Fibroblast of skin of right quadriceps (primary cell): Measurements from ENCODE around the gene POLR3GL.

Source experiments
- DNase-seq: peaks from one replicate; pipeline ENCODE4 v3.0.0-alpha.2; 2013

The POLR3GL gene

DNA sequence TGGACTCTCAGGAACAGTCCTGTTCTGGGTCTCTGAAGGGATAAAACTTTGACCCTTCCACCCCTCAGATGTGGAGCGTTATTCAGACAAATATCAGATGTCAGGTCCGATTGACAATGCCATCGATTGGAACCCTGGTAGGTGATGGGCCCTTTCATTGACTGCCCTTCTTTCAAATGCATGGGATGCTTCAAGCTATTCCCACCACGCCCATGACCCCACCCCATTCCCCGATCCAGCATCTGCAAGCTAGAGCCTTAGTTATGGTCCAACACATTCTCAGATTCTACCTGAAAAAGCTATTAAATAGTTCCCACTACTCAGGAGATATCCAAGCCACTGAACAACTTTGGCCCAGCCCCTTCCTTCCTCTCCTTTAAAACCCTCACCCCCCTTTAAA is 12.5 kb downstream of the POLR3GL start:
- no peak for DNase-seq

DNA sequence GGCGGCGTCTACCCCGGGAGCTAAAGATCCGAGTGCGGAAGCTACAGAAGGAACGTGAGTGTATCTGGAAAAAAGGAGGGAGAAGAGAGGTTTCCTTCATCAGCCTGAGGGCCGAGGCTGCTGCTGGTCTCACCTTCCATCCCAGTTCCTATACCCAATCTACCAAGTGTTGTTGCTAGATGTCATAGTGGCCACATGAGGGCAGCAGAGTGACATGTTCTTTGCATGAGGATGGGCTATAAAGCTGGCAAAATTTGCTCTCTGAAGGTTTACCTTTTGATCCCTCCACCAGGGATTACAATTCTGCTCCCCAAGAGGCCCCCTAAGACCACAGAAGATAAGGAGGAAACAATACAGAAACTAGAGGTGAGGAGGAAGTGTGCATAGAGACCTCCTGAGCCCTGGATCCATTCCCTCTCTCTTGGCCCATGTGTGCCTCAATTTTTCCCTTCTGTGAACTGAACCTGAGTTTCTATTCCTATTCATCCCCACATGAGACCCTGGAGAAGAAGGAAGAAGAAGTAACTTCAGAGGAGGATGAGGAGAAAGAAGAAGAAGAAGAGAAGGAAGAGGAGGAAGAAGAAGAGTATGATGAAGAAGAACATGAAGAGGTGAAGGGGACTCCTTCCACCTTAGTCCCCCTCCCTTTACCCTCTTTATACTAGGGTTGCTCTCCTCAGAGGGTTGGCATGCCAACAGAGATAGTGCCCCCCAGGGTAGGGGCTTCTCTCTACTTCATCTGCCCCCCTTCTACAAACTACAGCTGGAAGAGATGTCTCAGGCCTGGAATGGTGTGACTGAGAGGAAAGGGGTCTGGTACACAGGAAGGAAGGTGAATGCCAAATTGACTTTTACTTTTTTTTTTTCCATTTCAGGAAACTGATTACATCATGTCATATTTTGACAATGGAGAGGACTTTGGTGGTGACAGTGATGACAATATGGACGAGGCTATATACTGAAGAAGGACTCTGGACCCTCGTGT is 13.3 kb downstream of the POLR3GL start:
- DNase-seq, result peak; percentile 82

DNA sequence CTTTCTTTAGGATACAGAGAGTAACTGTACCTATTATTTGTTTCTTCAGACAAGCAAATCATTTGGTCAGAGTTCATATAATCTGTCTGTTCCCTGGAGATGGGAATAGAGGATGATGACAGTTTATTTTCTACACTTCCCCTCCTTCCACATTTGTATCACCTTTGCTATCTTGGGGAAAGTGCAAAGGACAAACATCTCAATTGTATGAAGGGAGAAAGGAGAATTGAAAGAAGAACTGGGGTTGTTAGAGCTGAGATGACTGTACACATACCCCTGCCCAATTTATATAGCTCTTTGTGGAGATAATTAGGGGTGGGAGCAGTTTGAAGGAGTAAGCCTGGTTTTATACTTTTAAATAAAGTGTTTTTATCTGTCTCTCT is 14.0 kb downstream of the POLR3GL start:
- DNase-seq, result no peak

DNA sequence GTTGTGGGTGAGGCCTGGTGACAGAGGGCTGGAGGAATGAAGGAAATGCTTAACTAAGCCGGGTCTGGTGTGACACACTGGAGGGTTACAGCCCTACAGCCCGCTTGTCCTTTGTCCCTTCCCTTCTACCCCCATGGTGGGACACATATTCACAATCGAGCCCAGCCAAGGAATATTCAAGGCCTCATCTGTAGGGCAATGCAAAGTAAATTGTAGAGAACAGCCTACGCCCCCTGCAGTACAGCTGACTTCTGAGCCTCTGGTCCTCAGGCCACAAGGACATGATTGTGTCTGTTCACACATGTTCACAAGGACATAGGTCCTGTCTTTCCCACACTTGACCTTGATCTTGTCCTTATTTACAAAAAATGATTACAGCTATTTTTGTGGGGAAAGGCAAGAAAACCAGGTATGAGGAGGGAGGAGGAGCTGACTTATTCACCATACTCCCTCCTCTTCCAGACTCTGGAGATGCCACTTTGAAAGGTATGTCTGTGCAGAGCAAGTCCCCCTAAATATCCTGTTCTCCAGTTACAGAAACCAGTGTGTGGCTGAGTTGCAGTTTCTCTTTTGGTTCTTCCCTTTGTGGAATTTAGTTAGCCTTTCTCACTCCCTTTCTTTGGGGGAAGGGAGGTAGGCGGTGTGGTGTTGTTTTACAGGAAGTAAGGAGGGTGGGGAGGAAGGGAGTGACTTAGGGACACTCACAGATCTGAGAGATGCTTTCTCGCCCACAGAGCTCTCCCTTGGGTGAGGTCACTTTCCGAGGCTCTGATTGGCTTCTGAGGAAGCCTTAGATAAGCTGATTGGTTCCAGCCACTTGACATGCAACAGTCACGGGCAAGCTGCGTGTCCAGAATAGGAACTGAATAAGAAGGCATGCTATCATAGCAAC is 14.6 kb downstream of the POLR3GL start:
- DNase-seq, result peak; percentile 100

DNA sequence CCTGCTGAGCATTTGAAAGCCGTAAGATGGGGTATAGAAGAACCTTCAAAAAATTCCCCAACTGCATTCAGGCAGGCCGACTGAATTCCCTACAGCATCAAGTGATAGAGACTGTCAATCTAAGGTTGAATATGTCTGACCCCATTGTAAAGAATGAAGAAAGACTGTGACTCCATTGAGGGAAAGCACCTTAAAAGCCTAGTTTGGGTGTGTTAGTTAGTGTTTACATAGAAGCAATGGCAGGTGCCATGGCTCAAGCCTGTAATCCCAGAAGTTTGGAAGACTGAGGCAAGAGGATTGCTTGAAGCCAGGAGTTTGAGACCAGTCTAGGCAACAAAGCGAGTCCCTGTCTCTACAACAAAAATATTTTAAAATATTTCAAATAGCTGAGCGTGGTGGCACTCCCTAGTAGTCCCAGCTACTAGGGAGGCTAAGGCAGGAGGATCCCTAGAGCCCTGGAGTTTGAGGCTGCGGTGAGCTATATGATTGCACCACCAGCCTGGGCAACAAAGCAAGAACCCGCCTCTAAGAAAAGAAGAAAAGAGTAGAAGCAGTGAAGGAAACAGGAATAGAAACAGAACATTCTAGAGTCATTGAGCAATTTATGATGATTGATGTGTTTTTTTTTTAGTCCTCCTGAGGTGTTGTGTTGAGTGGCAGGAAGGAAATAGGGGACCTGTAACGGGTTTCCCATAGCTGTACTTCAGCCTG is 15.4 kb downstream of the POLR3GL start:
- DNase-seq, result peak; percentile 54

DNA sequence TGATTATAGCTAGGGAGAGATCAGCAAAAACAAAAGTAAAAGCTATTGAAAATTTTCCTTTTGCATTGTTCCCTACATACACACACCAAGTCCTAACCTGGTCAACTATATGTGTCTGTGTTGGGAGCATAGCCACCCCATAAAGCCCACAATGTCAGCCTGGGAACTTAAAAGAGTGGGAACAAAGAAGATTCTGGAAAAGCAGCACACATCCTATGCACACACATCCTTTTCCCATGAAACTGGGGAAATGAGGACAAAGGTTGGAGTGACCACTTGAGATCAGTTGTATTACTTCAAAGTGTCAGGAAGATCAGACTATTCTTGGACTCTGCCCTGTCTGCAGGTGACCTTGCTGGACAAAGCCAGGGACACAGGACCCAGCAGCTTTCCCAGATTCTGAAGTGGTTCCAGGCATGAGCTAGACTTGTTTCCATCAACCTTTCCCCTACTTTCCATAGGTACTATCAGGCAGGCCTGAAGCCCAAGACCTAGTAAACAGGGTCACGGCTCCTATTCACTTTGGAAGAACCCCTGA is 16.0 kb downstream of the POLR3GL start:
- no peak for DNase-seq

DNA sequence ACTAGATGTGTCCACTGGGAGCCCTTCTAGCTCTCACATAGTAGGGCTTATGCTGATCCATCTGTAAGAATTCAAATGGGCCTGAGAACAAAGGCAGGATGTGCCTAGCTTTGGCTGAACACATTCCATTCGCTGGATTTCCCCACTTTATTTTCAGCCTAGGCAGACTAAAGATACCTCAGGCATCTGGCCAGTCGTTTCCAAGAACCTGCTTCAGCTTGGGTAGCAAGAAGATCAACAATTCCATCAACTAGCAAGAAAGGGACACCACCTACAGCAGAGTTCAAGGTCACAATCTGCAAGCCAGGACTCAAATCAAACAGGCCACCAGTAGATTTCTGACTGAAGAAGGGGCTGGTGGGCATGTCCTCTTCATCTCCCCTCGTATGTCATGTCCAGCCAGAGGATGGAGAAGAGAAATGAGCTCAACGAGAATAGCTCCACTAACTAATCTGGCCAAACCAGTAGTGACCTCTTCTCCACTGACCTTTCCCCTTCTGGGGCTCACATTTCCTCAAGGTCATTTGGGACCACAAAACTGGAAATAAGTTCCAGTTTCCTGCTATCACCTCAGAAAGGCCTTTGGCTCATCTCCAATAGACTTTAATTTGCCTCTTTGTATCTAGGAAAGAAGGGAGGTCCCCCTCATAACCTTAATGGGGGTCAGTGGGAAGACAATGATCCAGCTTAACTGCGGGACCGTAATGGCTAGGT is 17.7 kb downstream of the POLR3GL start:
- no peak for DNase-seq

DNA sequence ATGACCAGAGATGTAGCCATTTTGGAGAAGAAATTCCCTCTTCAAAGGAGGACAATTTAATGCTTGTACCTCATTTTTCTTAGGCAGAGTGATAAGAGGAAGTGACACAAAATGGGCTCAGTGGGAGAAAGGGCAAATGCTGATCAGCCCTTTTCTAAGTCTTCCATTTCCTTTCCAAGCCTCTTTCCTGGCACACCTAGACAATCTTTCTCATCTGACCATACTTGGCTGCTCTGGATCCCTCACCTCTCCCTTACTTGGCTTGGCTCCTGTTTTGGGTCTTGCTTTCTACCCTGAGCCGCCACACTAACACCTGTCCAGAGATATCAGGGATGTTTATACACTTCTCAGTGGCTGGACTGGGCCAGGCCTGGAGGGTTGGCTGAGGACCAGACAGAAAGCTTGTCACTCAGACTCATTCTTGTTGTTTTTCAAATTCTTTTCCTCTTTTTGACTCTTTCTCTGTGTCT is 18.8 kb downstream of the POLR3GL start:
- DNase-seq, result no peak

DNA sequence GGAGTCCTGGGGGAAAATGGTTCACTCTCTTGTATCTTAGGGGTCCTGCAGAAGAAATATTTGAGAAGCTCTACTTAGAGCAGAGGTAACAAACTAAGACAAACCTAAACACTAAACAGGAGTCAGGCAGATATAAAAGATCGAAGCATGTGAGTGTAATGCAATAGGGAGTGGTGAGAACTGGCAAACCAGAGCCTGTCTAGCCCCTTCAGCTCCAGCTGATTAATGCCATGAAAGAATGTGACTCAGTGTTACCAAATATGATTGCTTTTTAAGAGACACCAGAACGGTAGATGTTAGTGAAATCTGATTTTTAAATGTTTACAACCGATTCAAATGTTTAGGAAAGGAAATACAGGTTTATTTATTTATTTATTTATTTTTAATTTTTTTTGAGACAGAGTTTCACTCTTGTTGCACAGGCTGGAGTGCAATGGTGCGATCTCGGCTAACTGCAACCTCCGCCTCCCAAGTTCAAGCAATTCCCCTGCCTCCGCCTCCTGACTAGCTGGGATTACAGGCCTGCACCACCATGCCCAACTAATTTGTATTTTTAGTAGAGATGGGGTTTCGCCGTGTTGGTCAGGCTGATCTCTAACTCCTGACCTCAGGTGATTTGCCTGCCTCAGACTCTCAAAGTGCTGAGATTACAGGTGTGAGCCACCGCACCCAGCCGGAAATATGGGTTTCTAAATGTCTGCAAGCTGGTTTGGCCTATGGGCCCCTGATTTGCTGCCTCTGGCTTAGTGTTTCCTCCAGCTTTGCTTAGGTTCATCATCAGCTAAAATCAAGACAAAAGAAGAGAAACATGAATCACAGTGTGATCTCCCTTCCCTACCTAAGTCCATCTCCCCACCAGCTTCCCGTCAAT is 19.7 kb downstream of the POLR3GL start:
- DNase-seq, result no peak

DNA sequence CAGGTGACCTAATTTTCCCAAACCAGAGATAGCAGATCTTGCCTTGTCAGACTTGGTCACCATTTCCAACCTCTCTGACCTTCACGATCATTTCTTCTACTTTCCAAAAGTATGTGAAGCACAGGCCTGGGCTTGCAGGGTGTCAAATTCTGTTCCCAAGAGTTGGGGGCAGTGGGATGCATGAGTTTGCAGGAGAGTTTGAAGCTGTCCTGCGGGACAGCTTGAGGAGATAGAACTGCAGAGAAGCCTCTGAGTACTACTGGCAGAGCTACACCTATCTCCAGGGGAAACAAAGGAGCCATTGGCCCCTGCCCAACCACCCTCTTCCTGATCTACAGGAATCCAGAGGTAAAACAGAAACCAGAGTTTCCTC is 20.6 kb downstream of the POLR3GL start:
- no peak for DNase-seq

DNA sequence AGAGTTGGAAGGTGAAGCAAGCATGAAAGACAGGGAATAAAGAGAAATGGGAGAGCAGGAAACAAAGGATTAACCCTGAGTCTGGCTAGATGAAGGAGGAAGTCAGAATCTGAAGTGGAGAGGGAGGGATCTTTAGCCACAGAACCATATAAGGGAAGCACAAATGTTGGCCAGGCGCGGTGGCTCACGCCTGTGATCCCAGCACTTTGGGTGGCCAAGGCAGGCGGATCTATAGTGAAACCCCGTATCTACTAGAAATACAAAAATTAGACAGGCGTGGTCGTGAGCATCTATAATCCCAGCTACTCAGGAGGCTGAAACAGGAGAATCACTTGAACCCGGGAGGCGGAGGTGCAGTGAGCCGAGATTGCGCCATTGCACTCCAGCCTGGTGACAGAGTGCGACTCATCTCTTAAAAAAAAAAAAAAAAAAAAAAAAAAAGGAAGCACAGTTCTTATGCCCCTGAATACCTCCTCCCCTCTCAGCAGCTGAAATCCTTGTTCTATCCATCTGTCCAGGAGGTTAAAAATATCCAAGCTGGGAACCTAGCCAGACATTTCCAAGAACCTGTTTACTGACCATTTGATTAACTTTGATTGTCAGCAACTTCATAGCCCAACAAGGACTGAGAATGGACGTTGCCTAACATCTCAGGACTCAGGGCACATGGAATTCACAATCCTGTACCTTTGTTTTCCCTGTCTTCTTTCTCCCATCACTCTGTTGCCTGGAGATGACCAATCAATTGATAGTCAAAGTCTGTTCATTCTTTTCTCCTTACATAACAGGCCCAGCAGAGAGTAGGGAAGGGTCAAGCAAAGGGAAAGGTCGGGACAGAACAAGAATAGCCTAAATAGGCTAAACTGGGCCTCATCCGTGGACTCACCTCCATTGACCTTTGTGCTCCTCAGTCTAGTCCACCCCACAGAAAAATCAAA is 21.3 kb downstream of the POLR3GL start:
- peak; percentile 79 for DNase-seq

DNA sequence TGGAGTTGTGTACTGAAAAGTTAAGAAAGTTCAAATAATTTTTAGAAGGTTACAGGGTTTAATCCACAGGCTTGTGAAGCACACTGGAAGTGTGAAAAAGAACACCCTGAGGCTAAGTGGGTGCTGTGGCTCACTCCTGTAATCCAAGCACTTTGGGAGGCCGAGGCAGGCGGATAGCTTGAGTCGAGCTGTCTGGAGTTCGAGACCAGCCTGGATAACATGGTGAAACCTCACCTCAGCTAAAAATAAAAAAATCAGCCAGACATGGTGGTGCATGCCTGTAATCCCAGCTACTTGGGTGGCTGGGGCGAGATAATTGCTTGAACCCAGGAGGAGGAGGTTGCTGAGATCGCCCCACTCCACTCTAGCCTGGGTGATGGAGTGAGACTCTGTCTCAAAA is 22.1 kb downstream of the POLR3GL start:
- no peak for DNase-seq

DNA sequence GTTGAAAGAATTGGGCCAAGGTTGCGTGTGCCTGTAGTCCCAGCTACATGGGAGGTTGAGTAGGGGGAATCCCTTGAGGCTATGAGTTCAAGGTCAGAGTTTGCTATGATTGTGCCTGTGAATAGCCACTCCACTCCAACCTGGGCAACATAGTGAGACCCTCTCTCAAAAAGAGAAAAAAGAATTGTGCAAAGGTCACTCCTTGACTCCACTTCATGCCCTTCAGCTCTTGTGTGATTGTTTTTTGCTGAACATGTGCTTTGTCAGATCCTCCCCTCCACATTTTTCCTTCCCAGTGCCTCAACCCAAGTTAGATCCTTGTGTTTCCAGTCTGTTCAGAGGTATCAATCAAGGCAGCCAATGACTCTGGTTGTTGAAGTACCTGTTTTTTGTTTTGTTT is 23.4 kb downstream of the POLR3GL start:
- no peak for DNase-seq

DNA sequence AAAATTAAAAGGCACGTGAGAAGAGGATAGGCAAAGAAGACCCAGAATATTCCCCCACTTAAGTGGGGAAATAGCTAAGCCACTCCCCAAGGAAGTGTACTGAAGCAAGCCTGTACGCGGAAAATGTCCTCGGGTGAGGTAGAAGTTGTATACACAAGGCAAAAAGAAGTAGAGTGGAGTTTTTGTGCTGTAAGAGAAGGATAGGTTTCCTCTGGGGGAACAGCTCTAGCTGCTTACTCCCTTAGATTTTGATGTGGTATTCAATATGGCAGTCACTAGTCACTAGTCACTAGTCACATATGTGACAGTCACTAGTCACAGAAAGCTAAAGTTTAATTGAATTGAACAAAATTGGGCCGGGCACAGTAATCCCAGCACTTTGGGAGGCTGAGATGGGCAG is 24.3 kb downstream of the POLR3GL start:
- DNase-seq, result no peak

DNA sequence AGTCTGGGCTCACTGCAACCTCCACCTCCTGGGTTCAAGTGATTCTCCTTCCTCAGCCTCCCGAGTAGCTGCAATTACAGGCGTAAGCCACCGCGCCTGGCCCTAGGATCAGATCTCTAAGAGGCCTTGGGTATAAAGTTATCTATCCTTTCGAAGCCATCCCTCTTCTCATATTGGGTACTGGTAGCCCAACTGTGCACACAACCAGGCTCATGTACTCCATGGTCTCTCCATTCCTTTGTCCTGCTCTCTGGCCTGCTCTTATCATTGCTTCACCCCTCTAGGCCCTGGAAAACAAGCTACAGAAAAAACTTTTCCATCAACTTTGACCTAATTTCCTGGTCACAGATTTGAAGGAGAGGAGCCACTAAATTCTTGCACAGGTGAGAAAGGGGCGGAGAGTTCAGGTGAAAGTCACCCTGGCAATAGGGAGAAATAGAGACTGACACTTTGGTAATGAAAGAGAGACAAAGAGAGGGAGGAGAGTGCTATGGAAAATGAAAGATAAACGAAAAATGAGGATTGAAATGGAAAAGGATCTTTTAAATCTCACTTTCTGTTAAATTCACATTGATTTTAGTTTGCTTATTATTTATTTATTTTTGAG is 25.9 kb downstream of the POLR3GL start:
- no peak for DNase-seq

DNA sequence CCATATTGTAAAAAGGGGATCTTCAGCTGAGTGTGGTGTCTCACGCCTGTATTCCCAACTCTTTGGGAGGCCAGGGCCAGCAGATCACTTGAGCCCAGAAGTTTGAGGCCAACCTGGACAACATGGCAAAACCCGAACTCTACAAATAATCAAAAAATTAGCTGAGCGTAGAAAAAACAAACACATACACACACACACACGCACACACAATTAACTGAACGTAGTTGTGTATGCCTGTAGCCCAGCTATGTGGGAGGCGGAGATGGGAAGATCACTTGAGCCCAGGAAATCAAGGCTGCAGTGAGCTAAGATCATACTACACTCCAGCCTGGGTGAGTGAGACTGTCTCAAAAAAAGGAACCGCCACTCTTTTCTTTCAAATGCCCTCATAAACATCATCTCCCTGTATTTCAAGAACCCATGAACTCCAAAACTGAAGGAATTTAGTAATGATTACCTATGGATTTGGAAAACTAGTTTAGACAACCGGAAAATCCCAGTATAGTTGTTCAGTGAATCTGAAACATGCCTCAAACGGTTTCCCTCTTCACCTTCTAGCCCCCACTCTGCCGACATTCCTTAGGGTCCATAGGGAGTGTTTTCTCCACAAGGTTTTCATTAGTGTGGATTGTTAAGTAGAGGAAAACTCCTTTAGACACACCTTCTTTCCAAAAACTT is 27.4 kb downstream of the POLR3GL start:
- DNase-seq, result no peak

DNA sequence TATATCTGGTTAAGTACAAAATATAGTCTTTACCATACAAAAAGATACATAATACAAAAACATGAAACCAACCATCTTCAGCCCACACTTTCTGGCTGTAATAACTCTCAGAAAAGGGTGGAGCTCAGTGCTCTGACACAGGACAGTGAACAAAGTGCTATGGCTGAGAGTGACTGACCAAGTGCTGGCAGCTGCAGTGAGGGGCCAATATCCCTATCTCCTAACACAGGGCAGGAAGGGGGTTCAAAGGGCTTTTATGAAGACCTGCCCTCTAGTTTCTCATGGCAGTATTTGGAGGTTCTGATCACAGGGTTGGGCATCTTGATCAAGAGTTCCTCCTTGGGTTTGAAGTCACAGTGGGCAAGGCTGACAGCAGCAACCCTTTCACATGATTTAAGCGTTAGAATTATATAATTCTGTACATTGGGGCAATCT is 28.0 kb downstream of the POLR3GL start:
- no peak for DNase-seq

DNA sequence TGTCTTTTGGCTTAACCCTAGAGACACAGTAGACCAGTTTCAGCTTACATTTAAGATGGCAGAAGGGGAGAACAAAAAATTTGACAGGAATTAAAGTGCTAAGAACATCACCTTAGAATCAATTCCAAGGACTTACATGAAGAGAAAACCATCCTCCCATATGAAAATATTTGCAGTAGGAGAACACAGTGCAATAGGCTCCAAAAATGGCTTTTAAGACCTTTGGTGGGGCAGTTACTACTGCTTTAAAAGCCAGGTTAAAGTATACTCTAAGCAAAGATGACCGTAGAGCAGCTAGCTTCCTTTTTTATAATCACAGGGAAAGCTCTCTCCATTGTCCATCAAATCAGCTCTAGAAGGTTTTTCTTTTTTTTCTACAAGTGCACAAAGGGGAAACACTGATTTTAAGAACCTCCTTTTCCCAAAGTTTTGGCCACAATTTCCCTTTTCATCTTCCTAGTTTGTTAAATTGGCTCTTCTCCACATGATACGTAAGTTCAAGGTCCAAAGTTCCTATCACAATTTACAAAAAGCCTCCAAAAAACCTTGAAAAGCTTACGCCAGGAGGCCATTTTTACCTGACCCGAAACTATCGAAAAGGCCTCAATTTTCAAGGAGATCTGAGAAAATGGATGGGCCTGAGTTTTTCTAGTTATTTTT is 28.6 kb downstream of the POLR3GL start:
- DNase-seq, result no peak
